Activated CD4-positive, alpha-beta T cell treated with anti-CD3 and anti-CD28 coated beads, Interleukin-2, amount 50 U/mL, for 48 hours (primary cell): ENCODE data around the gene ATXN1.

ENCODE experiments used
- DNase-seq, 2 experiments: peaks; one replicate each; pipeline ENCODE4 v3.0.0-alpha.2; 2020

Gene ATXN1

DNA sequence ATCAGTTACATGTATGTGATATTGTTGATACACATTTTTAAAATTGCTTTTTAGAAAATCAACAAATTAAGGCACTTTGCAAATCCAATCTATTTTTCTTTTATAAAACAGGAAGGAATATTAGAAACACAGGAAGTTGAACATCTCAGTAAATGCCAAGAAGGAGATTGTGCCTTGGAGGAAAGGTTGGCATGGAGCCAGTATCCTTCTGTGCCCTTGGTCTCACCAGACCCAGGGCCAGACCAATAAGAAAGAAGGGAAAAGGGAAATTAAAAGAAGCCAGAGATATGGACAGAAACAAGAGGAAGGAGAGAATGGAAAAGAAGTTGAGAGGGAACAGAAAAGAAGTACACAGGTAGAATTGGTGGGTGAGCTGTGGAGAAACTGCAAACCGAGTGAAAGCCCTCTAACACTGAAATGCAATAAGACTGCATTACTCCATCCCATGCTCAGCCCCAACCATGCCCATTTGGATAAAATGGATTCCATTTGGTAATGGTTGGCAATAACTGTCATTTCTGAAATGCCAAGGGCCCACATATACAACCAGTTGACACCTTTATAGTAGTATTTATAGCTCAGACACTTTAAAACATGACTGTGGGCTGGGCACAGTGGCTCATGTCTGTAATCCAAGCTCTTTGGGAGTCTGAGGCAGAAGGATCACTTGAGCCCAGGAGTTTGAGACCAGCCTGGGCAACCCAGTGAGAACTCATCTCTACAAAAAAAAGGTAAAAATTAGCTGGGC is 389.1 kb downstream of the ATXN1 start:
- no peak for DNase-seq

DNA sequence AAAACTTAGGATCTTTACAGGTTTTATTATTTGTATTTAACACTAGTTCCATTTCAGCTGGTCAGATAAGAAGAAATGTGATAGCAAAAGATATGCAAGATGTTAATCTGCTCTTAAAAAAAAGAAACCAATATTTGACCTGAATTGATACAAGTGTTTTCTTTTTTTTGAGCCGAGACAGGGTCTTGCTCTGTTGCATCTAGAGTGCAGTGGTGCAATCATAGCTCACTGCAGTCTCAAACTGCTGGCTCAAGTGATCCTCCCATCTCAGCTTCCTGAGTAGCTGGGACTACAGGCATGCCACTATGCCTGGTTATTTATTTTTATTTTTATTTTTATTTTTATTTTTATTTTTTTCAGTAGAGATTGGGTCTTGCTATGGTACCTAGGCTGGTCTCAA is 389.9 kb downstream of the ATXN1 start:
- no peak for DNase-seq

GRCh38 chr6:16370943-16371342 is 390.3 kb downstream of the ATXN1 start:
- no peak for DNase-seq

- DNase-seq = no peak
Measured at GRCh38 chr6:16369989-16370388, 391.3 kb downstream of the ATXN1 start.

- no peak for DNase-seq
Measured at GRCh38 chr6:16369140-16369745, 392.0 kb downstream of the ATXN1 start.

DNA sequence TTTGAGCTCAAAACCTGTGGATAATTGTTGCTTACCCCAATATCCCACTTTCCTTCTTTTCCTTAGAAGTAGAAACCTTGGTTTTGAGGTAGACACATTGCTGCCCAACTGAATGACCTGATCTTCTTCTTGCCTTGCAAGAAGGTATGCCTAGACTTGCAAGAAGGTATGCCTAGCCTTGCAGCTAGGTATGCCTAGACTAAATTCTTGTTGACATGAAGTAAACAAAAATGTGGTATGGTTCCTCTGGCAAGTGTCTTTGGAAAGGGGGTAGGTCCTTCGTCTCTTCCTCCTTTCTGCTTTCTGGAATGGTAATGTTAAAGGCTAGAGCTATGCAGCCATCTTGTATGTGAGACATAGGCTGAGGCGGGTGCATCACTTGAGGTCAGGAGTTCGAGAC is 393.7 kb downstream of the ATXN1 start:
- no peak for DNase-seq

DNA sequence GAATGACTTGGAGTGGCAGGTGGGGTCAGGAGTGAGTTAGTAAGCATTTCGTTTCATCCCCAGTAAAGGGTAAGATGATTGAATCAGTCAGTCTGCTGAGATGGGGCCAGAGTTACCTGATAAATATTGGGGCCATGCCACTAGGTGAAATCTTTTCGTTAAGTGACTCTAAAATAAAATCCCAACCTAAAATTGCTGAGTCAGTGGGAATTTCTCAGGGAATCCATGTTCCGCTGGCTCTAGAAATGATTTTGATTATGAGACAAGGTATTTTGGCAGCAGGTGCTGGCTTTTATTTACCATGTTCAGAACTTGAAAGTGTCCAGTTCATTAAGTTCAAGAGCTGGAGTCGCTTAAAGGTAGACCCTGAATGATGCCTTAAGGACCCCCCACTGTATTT is 397.5 kb downstream of the ATXN1 start:
- no peak for DNase-seq

- no peak for DNase-seq
Measured at GRCh38 chr6:16362819-16363589, 398.3 kb downstream of the ATXN1 start.

- no peak for DNase-seq
Measured at GRCh38 chr6:16362296-16362695, 399.0 kb downstream of the ATXN1 start.

DNA sequence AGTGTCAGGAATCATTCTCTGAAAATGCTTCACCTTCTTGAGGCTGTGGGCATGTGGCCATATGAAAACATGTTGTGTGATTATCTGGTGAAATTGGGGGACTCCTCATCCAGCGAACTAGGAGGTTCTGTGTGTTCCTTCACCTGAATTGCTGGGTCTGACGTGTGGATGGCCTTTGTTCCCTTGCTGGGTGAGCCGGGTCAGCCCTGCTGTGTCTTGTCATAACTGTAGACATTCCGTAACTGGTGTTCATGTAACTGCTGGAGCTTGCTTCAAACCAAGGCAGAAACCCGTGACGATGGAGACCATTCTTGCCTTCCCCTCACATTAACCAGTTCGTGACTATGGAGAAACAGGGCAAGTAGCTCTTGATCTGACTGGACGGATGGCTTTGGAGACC is 399.4 kb downstream of the ATXN1 start:
- no peak for DNase-seq

DNA sequence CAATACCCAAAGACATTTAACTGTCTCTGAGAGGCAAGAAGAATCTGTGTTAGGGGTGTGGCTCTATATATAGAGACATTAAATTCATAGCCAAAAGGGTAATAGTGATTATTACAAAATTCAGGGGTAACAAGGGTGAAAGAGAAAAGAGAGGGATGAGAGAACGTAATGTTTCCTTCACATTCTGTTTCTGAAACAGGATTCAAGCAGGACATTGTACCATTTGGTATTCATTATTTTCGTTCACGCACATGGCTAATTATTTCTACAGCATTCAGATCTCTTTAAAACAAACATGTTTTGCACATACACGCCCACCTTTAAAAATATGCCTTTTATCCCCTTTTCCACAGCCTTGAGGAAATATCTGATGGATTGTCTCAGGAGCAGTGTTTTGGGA is 400.1 kb downstream of the ATXN1 start:
- no peak for DNase-seq

DNA sequence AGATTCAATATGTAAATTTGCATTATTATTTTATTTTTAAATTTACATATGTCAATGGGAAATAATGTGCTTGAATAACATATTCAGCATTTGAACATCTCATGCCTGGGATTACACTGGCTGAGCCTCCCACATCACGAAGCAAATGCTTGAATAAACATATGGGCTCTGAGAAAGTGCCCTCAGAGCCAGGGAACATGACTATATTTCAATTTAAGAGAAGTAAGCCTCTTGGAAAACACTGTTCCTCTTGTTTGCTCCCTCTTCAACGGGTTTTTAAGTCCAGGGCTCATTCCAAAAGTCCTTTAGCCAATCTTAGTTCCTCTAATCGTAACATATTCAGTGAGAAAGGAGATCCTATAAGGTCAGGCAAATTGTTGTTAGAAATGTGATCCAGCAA is 400.9 kb downstream of the ATXN1 start:
- DNase-seq = no peak

- DNase-seq = no peak
Measured at GRCh38 chr6:16359563-16359962, 401.7 kb downstream of the ATXN1 start.

DNA sequence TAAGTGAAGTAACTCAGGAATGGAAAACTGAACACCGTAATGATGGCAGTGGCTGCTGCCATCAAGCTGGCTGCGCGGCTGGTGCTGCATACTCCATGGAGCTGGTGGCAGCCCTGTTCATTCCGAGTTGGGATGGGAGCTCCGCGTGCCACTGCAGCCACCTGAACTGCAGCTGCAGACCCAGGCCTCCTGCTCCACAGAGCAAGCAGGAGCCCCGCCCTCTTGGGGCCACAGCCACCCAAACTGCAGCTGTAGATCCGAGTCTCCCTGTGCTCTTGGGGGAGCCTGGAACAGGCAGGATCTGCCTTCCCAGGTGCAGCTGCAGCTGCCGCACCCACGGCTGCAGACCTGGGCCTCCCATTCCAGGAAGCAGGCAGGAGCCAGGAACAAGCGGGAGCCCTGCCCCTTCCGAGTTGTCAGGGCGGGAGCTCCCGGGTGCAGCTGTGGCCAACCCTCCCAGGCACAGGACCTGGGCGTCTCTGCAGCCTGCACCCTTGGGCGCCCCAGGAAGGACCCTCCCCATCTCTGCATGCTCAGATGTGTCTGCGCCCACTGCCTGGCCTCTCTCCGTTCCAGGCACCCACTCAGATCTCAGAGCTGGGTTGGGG is 402.6 kb downstream of the ATXN1 start:
- no peak for DNase-seq

GRCh38 chr6:16355699-16356446 is 405.4 kb downstream of the ATXN1 start:
- DNase-seq = no peak

DNA sequence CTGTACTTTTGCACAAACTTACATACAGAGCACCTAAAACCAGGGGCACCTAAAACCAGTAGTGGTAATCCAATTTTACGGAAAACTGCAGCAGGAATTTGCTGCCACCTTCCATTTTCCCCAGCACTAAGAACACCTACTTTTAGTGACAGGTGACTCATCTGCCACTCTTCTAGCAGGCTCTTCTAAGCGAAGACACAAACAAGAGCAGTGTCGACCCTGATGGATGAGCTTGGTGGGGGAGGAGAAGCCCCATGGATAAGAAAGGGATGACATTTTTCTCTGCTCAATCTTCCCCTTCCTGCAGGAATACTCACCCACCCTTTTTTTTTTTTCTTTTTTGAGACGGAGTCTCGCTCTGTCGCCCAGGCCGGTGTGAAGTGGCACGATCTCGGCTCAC is 406.0 kb downstream of the ATXN1 start:
- DNase-seq = no peak

GRCh38 chr6:16354692-16355091 is 406.6 kb downstream of the ATXN1 start:
- no peak for DNase-seq

GRCh38 chr6:16352821-16353438 is 408.3 kb downstream of the ATXN1 start:
- DNase-seq = no peak

GRCh38 chr6:16352258-16352635 is 409.0 kb downstream of the ATXN1 start:
- no peak for DNase-seq

DNA sequence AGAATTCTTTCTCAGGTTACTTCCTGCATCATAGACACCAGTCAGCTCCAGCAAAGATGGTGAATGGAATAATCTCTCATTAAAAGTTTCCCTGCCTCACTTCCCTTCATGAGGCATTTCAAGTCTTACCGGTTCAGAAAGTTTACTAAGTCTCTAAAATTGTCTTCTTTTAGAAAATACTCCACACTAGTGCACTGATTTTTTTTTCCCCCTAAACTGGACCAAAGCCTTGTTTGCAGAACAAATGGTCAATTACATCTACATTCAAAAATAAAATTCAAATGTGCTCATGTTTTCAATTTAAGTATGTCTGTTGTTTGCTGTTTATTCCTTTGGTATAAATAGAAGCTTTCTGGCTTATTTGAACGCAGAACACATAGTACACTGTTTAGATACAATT is 411.7 kb downstream of the ATXN1 start:
- no peak for DNase-seq

DNA sequence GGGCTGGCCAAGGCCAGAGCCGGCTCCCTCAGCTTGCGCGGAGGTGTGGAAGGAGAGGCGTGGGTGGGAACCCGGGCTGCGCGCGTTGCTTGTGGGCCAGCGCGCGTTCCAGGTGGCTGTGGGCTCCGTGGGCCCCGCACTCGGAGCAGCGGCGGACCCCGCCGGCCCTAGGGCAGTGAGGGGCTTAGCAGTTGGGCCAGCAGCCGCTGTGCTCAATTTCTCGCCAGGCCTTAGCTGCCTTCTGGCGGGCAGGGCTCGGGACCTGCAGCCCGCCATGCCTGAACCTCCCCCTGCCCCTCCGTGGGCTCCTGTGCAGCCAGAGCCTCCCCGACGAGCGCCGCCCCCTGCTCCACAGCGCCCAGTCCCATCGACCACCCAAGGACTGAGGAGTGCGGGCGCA is 414.4 kb downstream of the ATXN1 start:
- no peak for DNase-seq
